Mesothelial cell of epicardium (in vitro differentiated cells): ENCODE measurements around the gene ATP6V0E2. TPM values are rescaled to one million over a fixed set of nuclear protein-coding genes. Genes with fewer than 3 reads are reported as not detected.

Experiments used
- DNase-seq, 2 experiments: peaks; one replicate each; pipeline ENCODE4 v3.0.0; 2021; ENCODE audit warnings: low spot score in 2 of 2; ENCODE audit not compliant: unreplicated experiment in 2 of 2
- H3K27ac Mint-ChIP-seq: 2 replicates; pipeline ENCODE4 v1.8.0; 2021; ENCODE audit warnings: mixed read lengths
- H3K27me3 Mint-ChIP-seq: 2 replicates; pipeline ENCODE4 v1.8.0; 2021; ENCODE audit warnings: low read depth, mixed read lengths
- H3K36me3 Mint-ChIP-seq: 2 replicates; pipeline ENCODE4 v1.8.0; 2021; ENCODE audit warnings: mixed read lengths
- H3K4me1 Mint-ChIP-seq: 2 replicates; pipeline ENCODE4 v1.8.0; 2021; ENCODE audit warnings: mixed read lengths
- H3K4me3 Mint-ChIP-seq: 2 replicates; pipeline ENCODE4 v1.8.0; 2021; ENCODE audit warnings: mild to moderate bottlenecking, moderate library complexity, mixed read lengths
- H3K9me3 Mint-ChIP-seq: 2 replicates; pipeline ENCODE4 v1.8.0; 2021; ENCODE audit warnings: mixed read lengths
- CTCF ChIP-seq: fragments of 200-600 bp; sonication (generic); IDR thresholded peaks from one replicate; pipeline ENCODE4 v1.5.0; 2021; ENCODE audit warnings: antibody characterized with exemption; ENCODE audit not compliant: unreplicated experiment
- total RNA-seq: library from RNA; stranded (reverse); gene quantifications from 3 replicates; pipeline ENCODE4 v1.2.1, GENCODE V29; 2021

The ATP6V0E2 gene
- total RNA-seq, 1 donor from 2014 or later: 30.0 TPM

DNA sequence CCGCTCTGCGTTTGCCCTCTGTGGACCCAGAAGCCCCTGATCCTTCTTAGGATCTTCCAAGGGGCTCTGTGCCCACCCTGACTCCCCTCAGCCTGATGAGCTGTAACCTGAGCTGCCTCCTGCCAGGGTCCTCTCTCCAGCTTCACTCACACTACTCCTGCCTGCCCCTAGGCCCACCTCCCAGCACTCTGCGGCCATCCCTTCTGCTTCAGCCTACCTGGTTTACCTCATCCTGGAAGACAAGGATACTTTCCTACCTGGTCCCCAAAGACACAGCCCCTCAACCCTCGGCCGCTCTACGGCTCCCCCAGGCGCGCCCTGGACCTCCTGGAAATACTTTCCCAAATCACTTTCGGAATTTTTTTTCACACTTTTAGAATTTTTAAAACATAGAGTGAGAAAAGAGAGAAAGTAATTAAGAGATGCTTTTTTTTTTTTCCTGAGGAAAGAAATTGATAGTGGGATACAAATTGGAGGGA lies 42.0 kb upstream of the ATP6V0E2 start:
- H3K27ac Mint-ChIP-seq: peak overlapping the region; percentile 19
- no peak for DNase-seq

DNA sequence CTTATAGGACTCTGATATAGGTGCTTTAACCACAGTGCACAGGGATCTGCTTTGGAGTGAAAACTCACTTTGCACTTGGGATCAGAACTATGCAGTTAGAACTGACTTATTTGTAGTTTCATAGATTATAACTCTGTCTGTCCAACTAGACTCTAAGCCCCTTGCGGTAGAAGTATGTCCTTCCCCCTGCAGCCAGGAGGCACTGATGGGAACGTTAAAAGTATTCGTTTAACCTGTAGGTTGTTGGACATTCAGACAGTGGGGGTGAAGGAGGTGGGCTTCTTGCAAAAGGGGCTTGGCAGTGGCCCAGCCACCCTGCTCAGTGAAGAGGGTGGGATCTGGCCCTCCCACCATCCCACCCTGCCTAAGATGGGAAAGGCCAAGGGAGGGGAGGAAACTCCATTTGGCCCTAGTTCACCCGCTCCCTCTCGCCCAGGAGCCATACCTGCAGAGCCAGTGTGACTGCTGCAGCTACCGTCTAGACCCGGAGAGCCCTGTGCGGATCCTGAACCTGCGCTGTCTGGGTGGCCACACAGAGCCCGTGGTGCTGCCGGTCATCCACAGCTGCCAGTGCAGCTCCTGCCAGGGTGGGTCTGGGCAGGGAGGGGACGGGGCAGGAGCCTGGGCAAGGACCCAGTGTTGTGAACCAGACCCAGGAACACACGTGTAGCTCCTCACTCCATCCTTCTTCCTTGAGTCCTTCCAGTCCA lies 41.3 kb upstream of the ATP6V0E2 start:
- H3K36me3 Mint-ChIP-seq: no peaks in the 10 kb centered on the region
- peaks cover 6% of the 10 kb centered on the region for H3K4me1 Mint-ChIP-seq
- H3K9me3 Mint-ChIP-seq: no peaks in the 10 kb centered on the region
- H3K27ac Mint-ChIP-seq: no peak overlapping the region
- H3K27me3 Mint-ChIP-seq: peaks cover 49% of the 10 kb centered on the region
- H3K4me3 Mint-ChIP-seq: no peak overlapping the region
- DNase-seq: no peak
- TF ChIP-seq CTCF: no peak

More for the DNA sequence above, 42.0 kb upstream of the ATP6V0E2 start:
- no peak for TF ChIP-seq CTCF
- no peaks in the 10 kb centered on the region for H3K36me3 Mint-ChIP-seq
- peaks cover 52% of the 10 kb centered on the region for H3K27me3 Mint-ChIP-seq
- H3K4me1 Mint-ChIP-seq: peaks cover 6% of the 10 kb centered on the region
- no peaks in the 10 kb centered on the region for H3K9me3 Mint-ChIP-seq
- H3K4me3 Mint-ChIP-seq: no peak overlapping the region

GRCh38 chr7:149833495-149834130 lies 40.2 kb upstream of the ATP6V0E2 start:
- Mint-ChIP-seq H3K4me3 (no peak overlapping the region), H3K9me3 (no peaks in the 10 kb centered on the region), H3K27ac (no peak overlapping the region), H3K4me1 (peaks cover 7% of the 10 kb centered on the region), H3K36me3 (no peaks in the 10 kb centered on the region), H3K27me3 (peaks cover 45% of the 10 kb centered on the region)
- no peak for TF ChIP-seq CTCF
- DNase-seq: no peak

GRCh38 chr7:149834601-149835000 lies 39.2 kb upstream of the ATP6V0E2 start:
- Mint-ChIP-seq H3K36me3 (no peaks in the 10 kb centered on the region), H3K4me1 (peaks cover 15% of the 10 kb centered on the region), H3K9me3 (no peaks in the 10 kb centered on the region), H3K27me3 (peaks cover 45% of the 10 kb centered on the region), H3K4me3 (no peak overlapping the region), H3K27ac (no peak overlapping the region)
- no peak for TF ChIP-seq CTCF
- DNase-seq: no peak

DNA sequence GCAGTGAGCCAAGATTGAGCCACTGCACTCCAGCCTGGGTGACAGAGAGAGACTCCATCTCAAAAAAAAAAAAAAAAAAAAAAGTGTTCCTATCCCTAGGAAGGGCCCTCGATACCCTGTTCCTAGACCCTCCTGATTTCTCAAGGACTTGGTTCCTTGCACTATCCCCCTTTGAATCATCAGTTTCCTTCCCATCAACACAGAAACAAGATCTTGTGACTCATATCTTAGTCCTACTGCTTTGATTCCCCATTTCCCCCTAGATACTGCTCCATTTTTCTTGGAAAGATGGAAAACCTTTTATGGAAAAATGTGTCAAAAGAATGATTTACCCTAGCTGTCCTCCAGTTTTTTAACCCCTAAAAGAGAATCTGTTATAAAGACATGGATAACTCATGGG lies 37.3 kb upstream of the ATP6V0E2 start:
- no peak for TF ChIP-seq CTCF
- Mint-ChIP-seq H3K9me3 (no peaks in the 10 kb centered on the region), H3K27ac (no peak overlapping the region), H3K27me3 (peaks cover 43% of the 10 kb centered on the region), H3K36me3 (no peaks in the 10 kb centered on the region), H3K4me3 (no peak overlapping the region), H3K4me1 (peaks cover 19% of the 10 kb centered on the region)
- no peak for DNase-seq
